Measurements from ENCODE around the gene PCGF6. TPM values are rescaled to one million over a fixed set of nuclear protein-coding genes. Genes with fewer than 3 reads are reported as not detected.
A peak's percentile ranks its signal among the peaks of the same experiment; 100 is the strongest.
"Not testable (repeated sequence)": the region's sequence is repeated elsewhere in the genome, so short reads cannot be mapped to it uniquely, and the experiment has no call there.

The PCGF6 gene
- total RNA-seq, 1 donor from 2014 or later: 6.2 TPM

DNA sequence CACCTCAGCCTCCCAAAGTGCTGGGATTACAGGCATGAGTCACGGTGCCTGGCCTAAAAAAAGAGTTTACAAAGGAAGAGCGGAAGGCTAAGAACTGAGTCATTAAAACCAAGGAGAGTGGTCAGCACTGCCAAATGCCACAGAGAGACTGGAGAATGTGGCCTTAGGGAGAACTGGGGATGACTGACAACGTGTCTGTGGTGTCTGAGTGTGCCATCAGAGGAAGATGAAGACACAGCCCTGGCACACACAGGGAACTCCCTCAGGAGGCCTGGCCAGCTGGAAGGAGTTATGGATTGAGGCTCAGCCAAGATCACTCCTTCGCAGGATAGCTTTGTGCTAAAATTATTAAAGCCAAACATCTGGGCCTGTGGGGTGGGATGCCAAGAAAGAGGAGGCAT, 77.9 kb downstream of the PCGF6 start:
- intact Hi-C loops (cut with DNase I): no loop called here
- ATAC-seq (peak; percentile 50), DNase-seq (ENCODE audit: missing footprints) (no peak)

DNA sequence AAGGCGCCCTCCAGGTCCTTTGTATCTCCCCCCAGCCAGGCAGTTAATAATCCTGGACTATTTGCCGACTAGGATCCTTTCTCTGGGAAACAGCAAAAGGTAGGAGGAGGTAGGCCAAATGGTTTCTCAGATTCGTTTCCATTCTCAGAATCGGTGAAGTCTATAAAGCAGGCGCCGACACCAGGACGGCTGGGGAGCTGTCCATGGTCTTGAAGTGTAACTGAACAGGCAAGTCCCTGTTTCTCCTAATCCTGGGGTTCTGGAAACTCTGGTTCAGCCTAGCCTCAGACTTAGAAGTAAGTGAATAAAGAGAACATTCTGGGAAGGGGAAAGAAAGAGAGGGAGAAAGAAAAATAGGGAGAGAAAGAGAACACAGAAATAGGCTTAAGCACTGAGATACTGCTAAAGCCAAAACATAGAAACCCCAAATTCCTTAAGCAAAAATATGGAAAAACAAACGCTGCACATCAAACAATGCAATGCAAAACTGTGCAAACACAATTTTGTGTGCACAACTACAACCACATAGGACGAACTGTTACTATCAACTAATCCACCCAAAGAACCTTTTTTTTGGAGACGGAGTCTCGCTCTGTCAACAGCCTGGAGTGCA, 85.1 kb downstream of the PCGF6 start:
- ATAC-seq (no peak), DNase-seq (ENCODE audit: missing footprints) (no peak)
- intact Hi-C loops (cut with DNase I): no loop called here

DNA sequence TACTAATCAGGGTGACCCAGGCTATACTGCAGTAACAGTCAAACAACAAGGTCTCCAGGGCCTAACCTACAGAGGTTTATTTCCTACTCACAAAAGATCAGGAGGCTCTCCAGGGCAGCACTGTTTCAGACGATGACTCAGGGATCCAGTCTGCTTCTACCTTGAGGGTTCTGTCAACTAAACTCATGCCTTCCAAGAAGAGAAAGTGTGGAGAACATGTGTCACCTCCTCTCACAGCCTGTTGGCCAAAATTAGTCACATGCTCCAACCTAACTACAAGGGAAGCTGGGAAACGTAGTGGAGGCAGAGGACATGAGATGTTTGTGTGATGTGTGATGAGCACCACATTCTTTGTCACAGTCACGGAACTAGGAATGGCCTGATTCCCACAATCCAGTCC, 88.7 kb downstream of the PCGF6 start:
- ATAC-seq (no peak), DNase-seq (ENCODE audit: missing footprints) (no peak)
- intact Hi-C loops (cut with DNase I): no loop called here

DNA sequence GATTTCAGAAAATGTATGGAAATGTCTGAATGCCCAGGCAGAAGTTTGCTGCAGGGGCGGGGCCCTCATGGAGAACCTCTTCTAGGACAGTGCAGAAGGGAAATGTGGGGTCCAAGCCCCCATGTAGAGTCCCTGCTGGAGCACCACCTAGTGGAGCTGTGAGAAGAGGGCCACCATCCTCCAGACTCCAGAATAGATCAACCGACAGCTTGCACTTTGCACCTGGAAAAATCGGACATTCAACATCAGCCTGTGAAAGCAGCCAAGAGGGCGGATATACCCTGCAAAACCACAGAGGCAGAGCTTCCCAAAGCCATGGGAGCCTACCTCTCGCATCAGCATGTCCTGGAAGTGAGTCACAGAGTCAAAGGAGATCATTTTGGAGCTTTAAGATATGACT, 91.0 kb downstream of the PCGF6 start:
- intact Hi-C loops (cut with DNase I): no loop called here
- DNase-seq (ENCODE audit: missing footprints) (no peak), ATAC-seq (no peak)

DNA sequence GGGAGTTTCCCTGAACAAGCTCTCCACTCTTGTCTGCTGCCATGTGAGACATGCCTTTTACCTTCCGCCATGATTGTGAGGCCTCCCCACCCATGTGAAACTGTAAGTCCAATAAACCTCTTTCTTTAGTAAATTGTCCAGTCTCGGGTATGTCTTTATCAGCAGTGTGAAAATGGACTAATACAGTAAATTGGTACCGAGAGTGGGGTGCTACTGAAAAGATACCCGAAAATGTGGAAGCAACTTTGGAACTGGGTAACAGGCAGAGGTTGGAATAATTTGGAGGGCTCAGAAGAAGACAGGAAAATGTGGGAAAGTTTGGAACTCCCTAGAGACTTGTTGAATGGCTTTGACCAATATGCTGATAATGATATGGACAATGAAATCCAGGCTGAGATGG, 92.0 kb downstream of the PCGF6 start:
- ATAC-seq; DNase-seq (ENCODE audit: missing footprints); intact Hi-C loops (cut with DNase I): not testable (repeated sequence)

DNA sequence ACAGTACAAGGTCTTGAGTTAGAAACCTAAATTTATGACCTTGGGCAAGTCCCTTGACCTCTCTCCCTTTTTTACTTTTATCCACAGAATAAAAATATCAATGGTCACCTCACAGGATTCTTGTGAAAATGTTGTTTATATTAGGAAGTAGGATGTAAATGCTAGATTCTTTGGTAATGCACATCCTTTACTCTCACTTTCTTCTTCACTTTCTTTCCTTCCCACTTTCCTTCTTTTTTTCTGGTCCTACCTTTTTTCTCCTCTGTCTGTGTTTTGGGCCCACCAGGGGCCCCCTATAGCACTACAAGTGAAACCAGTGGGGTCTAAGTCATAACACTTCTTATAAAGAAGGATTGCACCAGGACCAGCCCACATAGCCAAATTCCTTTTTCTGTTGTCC, 93.1 kb downstream of the PCGF6 start:
- ATAC-seq: no peak
- DNase-seq (ENCODE audit: missing footprints): no peak
- intact Hi-C loops (cut with DNase I): no loop called here

DNA sequence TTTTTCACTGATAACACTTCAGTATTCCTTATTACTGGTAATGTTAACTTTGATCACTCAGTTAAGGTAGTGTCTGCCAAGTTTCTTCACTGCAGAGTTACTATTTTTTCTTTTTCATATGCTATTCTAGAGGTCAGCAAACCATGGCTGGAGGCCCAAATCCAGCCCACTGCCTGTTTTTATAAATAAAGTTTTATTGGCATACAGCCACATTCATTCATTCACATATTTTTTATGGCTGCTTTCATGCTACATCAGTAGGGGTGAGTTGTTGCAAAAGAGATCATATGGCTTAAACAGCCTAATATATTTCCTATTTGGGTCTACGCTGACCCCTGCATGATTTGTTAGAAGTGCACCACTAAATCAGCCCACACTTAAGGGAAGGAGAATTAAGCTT, 94.3 kb downstream of the PCGF6 start:
- DNase-seq (ENCODE audit: missing footprints) (no peak), ATAC-seq (no peak)
- intact Hi-C loops (cut with DNase I): no loop called here

DNA sequence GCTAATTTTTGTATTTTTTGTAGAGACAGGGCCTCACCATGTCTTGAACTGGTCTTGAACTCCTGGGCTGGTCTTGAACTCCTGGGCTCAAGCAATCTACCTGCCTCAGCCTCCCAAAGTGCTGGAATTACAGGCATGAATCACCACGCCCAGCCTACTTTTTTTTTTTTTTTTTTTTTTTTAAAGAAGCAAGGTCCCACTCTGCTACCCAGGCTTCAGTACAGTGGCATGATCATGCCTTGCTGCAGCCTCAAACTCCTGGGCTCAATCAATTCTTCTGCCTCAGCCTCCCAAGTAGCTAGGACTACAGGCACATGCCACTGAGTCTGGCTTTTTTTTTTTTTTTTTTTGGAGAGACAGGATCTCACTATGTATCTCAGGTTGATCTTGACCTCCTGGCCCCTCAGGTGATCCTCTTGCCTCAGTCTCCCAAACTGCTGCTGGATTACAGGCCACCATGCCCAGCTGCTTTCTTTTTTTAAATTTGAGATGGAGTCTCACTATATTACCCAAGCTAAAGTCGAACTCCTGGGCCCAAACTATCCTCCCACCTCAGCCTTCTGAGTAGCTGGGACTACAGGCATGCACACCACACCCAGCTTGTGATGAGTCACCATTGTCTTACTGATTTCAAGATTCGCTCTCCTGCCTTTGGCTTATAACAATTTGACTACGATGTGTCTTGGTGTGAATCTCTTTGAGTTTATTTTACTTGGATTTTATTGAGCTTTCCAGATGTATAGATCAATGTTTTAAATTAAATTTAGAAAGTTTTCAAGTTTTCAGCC, 96.2 kb downstream of the PCGF6 start:
- ATAC-seq (no peak), DNase-seq (ENCODE audit: missing footprints) (no peak)
- intact Hi-C loops (cut with DNase I): no loop called here

DNA sequence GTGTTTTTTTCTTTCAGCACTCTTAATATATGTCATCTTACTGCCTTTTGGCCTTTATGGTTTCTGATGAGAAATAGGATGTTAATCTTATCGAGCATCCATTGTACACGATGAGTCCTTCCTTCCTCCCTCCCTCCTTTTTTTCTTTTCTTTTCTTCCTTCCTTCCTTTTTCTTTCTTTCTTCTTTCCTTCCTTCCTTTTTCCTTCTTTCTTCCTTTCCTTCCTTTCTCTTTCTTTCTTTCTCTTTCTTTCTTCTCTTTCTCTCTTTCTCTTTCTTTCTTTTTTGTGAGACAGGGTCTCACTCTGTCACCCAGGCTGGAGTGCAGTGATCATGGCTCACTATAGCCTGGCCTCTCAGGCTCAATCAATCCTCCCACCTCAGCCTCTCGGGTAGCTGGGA, 96.8 kb downstream of the PCGF6 start:
- intact Hi-C loops (cut with DNase I): no loop called here
- ATAC-seq (no peak), DNase-seq (ENCODE audit: missing footprints) (no peak)

Small RNAs within 50 kb of the gene (microRNA-seq; reads per million reads assigned to microRNA genes)
- 767 reads per million, percentile 80 among the genes with 10 or more reads in this experiment for gene MIR1307

Other genes starting within 250 kb of the PCGF6 start
- 52.3 TPM for gene NT5C2, start 157.9 kb downstream of the PCGF6 start, total RNA-seq
- gene RPEL1, start 105.3 kb downstream of the PCGF6 start, total RNA-seq: not detected
- gene INA, start 74.0 kb downstream of the PCGF6 start, total RNA-seq: not detected
- gene TAF5, start 16.8 kb upstream of the PCGF6 start, total RNA-seq: 3.1 TPM
- 1,179 TPM for gene ATP5MK, start 45.3 kb upstream of the PCGF6 start, total RNA-seq
- gene PDCD11, start 45.5 kb upstream of the PCGF6 start, total RNA-seq: 12.1 TPM
- gene CALHM2, start 101.2 kb upstream of the PCGF6 start, total RNA-seq: 15.2 TPM
- gene CALHM1, start 107.8 kb upstream of the PCGF6 start, total RNA-seq: not detected
- not detected for gene CALHM3, start 128.1 kb upstream of the PCGF6 start, total RNA-seq
- 0.05 TPM for gene NEURL1, start 142.6 kb upstream of the PCGF6 start, total RNA-seq

Data from Right ventricle myocardium inferior (tissue), 1 donor.